ENCODE data around the gene STYXL2.

STYXL2 gene

GRCh38 chr1:167077868-167078210 lies 16.0 kb upstream of the STYXL2 start:
- no peak for DNase-seq

DNA sequence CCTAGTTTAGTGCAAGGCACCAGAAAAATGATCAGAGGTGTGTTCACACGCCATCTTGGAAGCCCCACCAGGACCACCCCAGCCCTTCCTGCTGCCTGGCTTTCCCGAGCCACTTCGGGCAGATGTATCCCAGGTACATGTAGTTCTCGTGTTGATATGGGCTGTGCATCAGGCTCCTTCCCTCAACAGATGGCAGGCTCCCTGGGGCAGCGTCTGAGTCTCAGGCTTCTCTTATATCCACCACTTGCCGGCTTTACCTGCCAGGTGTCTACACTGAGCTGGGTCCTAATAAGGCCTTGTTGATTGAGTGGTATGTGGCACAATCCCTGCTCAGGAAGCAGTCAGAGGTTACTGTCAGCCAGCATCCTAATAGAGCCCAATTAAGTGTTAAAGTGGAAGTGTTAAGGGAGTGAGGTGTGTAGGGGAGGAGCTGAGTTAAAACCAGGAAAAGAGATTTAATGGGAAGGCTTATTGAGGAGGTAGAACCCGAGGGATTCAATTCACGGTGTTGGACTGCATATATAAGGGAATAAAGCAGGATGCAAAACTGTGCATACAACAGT lies 12.2 kb upstream of the STYXL2 start:
- no peak for DNase-seq

- no peak for DNase-seq
Measured at GRCh38 chr1:167082511-167083027, 11.3 kb upstream of the STYXL2 start.

GRCh38 chr1:167083066-167083665 lies 10.7 kb upstream of the STYXL2 start:
- DNase-seq: no peak

DNA sequence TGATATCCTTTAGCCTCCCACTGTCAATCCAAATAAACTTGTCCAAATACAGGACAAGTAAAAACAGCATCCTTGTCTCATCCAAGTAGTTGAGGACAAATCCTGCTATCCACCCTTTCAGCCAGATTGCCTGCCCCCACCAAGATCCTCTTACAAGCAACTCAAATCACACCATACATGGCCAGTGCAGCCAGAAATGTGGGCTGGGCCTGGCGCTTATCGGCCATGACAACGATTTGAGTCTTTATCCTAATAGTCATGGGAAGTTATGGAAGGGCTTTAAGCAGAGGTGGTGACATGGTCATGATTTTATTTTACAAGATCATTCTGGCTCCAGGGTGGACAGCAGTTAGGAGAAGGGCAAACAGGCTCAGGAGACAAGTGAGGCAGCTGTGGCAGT lies 10.0 kb upstream of the STYXL2 start:
- no peak for DNase-seq

DNA sequence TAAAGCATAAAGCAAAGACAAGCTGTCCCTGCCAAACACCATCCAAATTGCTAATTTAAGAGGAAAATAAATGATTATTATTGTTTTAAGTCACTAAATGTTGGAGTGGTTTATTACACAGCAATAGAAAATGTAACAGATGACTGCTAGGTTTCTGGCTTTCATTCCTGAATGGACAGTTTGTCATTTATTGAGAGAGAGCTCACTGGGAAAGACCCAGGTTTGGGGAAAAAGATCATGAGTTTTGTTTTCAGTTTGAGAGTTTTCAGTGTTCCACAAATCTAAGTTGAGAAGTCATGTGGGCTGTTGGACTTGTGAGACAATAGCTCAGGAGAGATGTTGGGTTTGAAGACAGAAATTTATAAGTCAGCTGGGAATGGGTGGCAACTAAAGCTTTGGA lies 9.1 kb upstream of the STYXL2 start:
- no peak for DNase-seq

DNA sequence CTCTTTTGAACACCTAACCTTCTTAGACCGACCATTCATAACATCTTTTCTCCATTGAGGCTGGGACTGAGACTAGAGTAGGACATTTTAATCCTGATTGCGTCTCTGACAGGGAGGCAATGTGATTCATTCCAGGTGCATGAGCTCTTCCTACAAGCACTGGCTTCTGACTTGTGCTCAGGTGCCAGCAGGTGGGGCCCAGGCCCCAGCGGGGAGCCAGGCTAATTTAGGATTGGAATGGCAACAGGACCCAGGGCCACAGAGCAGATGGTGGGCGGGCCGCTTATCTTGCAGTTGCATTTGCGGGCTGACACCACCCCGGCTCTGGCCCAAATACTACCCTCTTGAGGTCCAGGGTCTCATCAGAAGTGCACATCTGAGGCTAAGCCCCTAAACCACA lies 7.8 kb upstream of the STYXL2 start:
- no peak for DNase-seq

DNA sequence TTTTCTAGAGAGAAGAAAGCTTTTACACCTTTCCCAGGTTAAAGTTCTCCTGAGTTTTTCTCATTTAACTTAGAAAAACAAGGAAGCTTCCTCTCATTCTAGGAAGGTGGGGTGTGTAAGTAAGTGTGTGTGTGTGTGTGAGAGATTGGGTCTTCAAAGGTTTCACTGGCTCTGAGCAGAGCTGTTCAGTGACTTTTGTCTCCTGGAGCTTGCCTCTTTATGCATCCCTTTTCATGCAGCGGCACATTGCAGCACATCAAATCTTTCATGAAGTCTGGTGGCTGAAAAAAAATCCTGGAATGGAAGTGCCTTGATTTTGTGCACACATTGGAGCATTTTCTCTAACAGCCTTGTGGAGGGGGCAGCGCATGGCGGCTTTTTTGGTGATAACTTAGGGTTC lies 7.1 kb upstream of the STYXL2 start:
- DNase-seq: no peak

DNA sequence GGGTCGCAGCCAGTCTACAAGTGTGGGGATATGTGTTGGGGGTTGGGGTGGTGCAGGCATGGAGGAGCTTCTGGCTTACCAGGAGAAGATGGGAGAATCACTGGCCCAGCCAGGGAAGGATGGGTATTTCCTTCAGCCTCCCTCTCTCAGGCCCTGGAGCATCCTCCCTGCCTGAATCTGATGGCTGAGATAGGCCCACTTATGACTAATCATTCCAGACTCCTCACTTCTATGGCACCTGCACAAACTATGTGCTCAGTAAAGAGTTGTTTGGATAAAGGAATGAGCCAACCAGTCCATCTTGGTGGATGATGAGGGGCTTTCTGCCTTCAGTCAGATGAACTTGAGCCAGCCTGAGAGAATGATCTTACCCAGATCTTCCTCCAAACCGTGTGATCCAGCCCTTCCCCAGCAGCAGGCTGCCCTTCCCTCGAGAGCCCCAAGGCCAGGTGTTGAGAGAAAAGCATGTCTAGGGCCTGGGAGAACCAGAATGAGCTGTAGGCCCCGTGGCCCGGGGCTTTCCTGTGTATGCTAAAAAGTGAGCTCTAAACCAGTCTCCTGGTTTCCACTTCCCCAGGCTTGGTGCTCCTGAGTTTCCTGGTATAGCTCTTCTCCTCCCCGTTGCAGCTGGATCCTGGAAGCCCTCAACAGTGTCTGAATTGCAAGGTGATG lies 5.0 kb upstream of the STYXL2 start:
- no peak for DNase-seq

DNA sequence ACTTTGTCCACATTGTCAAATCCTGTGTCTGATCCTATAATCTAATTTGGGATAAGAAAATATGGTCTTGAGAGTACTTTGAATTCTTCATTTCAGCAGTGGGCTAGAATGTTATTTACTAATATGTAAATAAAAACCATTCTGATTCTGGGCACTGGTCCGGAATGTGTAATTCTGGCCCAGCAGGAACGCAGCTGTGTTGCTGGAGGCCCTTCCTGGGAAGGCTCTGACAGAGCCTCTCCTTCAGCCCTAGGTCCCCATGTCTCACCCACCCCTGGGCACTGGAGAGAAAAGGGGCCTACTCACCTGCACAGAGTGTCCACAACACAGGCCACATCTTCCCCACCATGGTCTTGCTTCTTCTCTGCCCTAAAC lies 3.9 kb upstream of the STYXL2 start:
- DNase-seq: no peak

DNA sequence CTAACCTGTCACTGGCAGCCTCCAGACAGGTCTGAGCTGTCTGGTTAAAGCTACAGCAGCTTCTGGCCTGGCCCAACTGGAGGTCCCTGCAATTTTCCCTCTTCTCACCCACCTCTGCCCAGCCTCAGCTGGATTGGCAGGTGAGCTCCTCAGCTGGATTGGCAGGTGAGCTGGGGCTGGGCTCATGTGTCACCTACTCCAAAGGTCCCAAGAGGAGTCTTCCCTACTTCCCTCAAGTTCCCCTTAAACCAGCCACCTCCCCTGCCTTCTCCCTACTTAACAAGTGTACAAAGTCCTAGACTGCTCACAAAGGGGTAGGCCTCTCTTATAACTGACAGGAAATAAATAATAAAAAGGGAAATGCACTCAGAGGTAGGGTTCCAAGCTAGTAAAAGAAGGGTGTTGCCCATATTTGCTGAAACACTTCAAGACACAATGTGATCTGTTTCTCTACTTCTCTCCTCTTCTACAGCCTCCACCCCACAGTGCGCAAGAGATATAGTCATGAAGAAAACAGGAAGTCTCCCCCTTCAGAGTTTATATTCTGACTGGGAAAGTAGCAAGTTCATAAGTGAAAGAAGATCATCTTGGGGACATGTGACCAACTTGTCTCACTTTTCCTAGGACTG lies 3.4 kb upstream of the STYXL2 start, which contains the start of gene GPA33:
GPA33 (minus strand) TSS at position 64 of the 629 bp plus-strand sequence. CDS start 90 bp downstream, outside the sequence.
- DNase-seq: no peak

GRCh38 chr1:167092653-167093052 lies 1.2 kb upstream of the STYXL2 start:
- no peak for DNase-seq

DNA sequence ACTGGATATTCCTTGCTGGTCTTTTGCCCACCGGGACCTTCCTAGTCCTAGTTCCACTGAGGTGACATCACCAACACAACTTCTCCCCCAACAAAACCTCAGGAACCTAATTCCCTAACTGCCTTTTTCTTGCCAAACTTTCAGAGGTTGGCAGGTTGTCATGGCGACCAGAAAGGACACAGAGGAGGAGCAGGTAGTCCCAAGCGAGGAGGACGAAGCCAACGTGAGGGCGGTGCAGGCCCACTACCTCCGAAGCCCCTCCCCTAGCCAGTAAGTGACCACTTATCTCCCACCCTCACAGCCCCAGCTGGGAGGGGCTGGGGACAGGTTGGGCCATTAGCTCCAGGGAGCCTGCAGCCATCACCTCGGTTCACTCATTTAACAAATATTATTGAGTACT lies 815 bp downstream of the STYXL2 start:
- DNase-seq: no peak

- no peak for DNase-seq
Measured at GRCh38 chr1:167095368-167095767, 1.5 kb downstream of the STYXL2 start.

DNA sequence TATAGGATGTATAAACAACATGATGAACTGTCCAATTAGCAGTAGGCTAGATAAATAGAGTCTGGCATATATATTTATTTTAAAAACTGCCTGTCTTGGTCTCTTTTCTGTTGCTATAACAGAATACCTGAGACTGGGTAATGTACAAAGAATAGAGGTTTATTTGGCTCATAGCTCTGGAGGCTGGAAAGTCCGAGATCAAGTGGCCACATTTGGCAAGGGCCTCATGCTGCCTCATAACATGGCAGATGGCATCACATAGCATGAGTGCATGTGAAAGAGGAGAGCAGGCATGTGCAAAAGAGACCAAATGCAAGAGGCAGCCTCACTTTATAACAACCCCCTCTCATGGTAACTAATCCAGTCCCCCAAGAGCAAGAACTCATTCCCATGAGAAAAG lies 6.0 kb downstream of the STYXL2 start:
- DNase-seq: no peak

GRCh38 chr1:167100730-167101129 lies 6.9 kb downstream of the STYXL2 start:
- no peak for DNase-seq

GRCh38 chr1:167101754-167102153 lies 7.9 kb downstream of the STYXL2 start:
- DNase-seq: no peak

- DNase-seq: no peak
Measured at GRCh38 chr1:167102906-167103573, 9.2 kb downstream of the STYXL2 start.

DNA sequence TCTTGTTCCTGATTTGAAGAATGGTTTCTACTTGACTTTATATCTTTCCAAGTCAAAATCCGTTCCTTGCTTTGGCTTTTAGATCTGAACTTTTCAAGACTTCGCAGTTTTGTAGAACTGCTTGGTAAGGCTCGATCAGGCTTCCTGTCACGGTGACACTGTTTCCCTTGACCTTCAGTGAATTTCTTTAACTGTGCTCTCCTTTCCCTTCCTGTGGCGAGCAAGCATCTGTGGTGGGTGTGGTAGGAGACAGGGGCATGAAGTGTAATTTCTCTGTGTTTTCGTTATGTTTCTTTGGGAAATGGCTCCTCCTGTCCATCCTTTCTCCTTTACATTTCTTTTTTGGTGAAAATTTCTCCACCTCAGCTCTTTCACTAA lies 10.4 kb downstream of the STYXL2 start:
- no peak for DNase-seq

DNA sequence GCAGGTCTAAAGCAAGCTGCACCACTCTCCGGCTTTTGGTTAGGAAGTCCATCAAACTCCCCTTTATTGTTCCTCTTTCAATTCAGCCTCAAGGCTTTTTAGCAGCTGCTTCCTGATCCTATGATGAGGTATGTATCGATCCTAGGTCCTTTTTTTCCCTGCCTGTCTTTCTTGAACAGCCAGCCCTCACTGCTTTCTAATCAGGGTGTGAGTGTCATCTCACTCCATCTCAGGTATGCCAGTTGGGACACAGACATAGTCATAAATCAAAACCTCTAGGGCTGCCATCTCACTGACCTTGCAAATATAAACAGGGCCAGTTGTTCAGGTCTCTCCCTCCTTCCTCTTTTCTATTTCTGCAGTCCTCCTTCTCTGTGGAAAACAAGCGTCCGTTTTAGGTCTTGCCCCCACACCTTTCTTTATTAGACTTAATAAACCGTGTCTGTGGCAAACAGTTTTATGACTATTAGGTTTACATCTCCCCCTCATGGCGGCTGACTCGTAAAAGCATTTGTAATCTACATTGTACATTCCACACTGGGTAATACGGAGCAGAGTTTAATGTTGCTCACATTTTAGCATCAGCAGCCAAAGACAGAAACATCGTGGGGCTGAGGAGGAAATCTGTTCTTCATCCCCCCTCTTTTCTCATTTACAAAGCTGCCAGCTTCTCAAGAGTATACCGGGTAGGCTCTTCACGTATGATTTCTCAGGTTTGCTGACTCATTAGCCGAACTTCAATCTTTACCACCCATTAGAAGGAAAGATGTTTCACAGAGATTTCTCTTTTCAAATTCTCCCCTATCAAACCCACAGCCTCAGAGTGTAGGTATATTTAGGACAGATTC lies 11.6 kb downstream of the STYXL2 start:
- DNase-seq: peak in 1 of 58 donors; percentile 18

- no peak for DNase-seq
Measured at GRCh38 chr1:167106119-167106461, 12.2 kb downstream of the STYXL2 start.
